K562 (cell line): ENCODE data around the gene KAZN.

ENCODE experiments used
- BHLHE40 ChIP-seq: IDR thresholded peaks from 2 replicates; pipeline ENCODE4 v1.6.1; 2011; ENCODE audit warnings: low read length, improper control_type of control experiment
- C11orf30 ChIP-seq: fragments of 450-650 bp; IDR thresholded peaks from 2 replicates; pipeline ENCODE4 v1.6.1; 2016; ENCODE audit warnings: low read depth, mild to moderate bottlenecking
- CBX2 ChIP-seq: fragments of 200-600 bp; sonication (generic); IDR thresholded peaks from one replicate; pipeline ENCODE4 v1.6.1; 2012; ENCODE audit warnings: mild to moderate bottlenecking, low read length, inconsistent platforms; ENCODE audit not compliant: insufficient read depth, poor library complexity, severe bottlenecking
- CREM ChIP-seq: IDR thresholded peaks from 2 replicates; pipeline ENCODE4 v1.6.1; 2014; ENCODE audit warnings: antibody characterized with exemption, low read depth
- CTCF ChIP-seq, 3 experiments: IDR thresholded peaks in 2 of 3; conservative IDR thresholded peaks in 1 of 3; 2 replicates each; pipeline ENCODE4 v1.5.1; 2011 to 2012; ENCODE audit warnings: low read length in 3 of 3, mild to moderate bottlenecking in 3 of 3, control low read depth in 2 of 3, improper control_type of control experiment in 1 of 3, inconsistent platforms in 1 of 3, low read depth in 1 of 3, mixed read lengths in 1 of 3, moderate library complexity in 1 of 3; ENCODE audit not compliant: insufficient read depth in 2 of 3
- EZH2 ChIP-seq: IDR thresholded peaks from 2 replicates; pipeline ENCODE4 v1.6.1; 2012; ENCODE audit warnings: low read depth, mild to moderate bottlenecking, inconsistent platforms, low read length, borderline replicate concordance
- FOXK2 ChIP-seq, 2 experiments: fragments of 450-650 bp; IDR thresholded peaks in 1 of 2; conservative IDR thresholded peaks in 1 of 2; 2 replicates each; pipeline ENCODE4 v1.6.1; 2016; ENCODE audit warnings: low read depth in 2 of 2, mild to moderate bottlenecking in 1 of 2
- FOXM1 ChIP-seq, 2 experiments: fragments of 450-650 bp in 1 of 2; sonication (generic) in 1 of 2; formaldehyde crosslinking in 1 of 2; IDR thresholded peaks; 2 replicates each; pipeline versions ENCODE4 v1.6.1 to v1.9.0; 2017 to 2022; ENCODE audit warnings: low read depth in 2 of 2, mild to moderate bottlenecking in 2 of 2, missing genetic modification reagents in 1 of 2, moderate library complexity in 1 of 2
- FOXO4 ChIP-seq: fragments of 450-650 bp; formaldehyde crosslinking; IDR thresholded peaks from 2 replicates; pipeline ENCODE4 v1.4.0; 2020; ENCODE audit warnings: mild to moderate bottlenecking, moderate library complexity
- MAZ ChIP-seq, 2 experiments: fragments of 450-650 bp in 1 of 2; sonication (generic) in 1 of 2; formaldehyde crosslinking; IDR thresholded peaks in 1 of 2; conservative IDR thresholded peaks in 1 of 2; 2 replicates each; pipeline versions ENCODE4 v1.4.0 to v1.5.0; 2020; ENCODE audit warnings: mild to moderate bottlenecking in 1 of 2, missing genetic modification reagents in 1 of 2
- U2AF1 ChIP-seq: fragments of 200-400 bp; formaldehyde crosslinking; optimal IDR thresholded peaks from 2 replicates; pipeline ENCODE3; 2017; ENCODE audit warnings: mild to moderate bottlenecking, low read depth, low read length, moderate library complexity
- YY1 ChIP-seq, 3 experiments: IDR thresholded peaks; 2 replicates each; pipeline ENCODE4 v1.6.1; 2011; ENCODE audit warnings: low read length in 2 of 3, mild to moderate bottlenecking in 2 of 3, moderate library complexity in 2 of 3, borderline replicate concordance in 1 of 3, control low read depth in 1 of 3, low read depth in 1 of 3; ENCODE audit not compliant: insufficient read depth in 3 of 3, insufficient replicate concordance in 2 of 3, control insufficient read depth in 1 of 3, insufficient read length in 1 of 3; ENCODE audit errors: extremely low read depth in 1 of 3
- ZBTB49 ChIP-seq: sonication (generic); formaldehyde crosslinking; IDR thresholded peaks from 2 replicates; pipeline ENCODE4 v1.8.0; 2022; ENCODE audit warnings: missing genetic modification reagents, mild to moderate bottlenecking, borderline replicate concordance
- TF ChIP-seq, protein P1 (sequence below), 3 experiments: fragments of 200-800 bp in 1 of 3; fragments of 250-450 bp in 1 of 3; fragments of 450-650 bp in 1 of 3; sonication (Bioruptor Pico) in 1 of 3; sonication (Bioruptor generic) in 1 of 3; formaldehyde crosslinking in 1 of 3; IDR thresholded peaks; 2 replicates each; pipeline versions ENCODE4 v1.6.1 to v1.8.0; 2016 to 2022; ENCODE audit warnings: mild to moderate bottlenecking in 2 of 3, missing genetic modification characterization in 2 of 3, missing compliant biosample characterization in 1 of 3, moderate library complexity in 1 of 3

GRCh38 chr1:14642712-14643111, 44.2 kb downstream of the KAZN start:
- TF ChIP-seq U2AF1 (no peak), C11orf30 (no peak), YY1 (IDR thresholded peaks at IDR 0.05; ENCODE audit: borderline replicate concordance in 1 of 3, control insufficient read depth in 1 of 3, extremely low read depth in 1 of 3, insufficient read depth in 3 of 3, insufficient read length in 1 of 3, insufficient replicate concordance in 2 of 3, low read depth in 1 of 3, low read length in 2 of 3) (no peak), MAZ (CRISPR knock-in tag; conservative IDR thresholded peaks at IDR 0.05 in 1 of 2, IDR thresholded peaks at IDR 0.05 in 1 of 2) (no peak), CBX2 (no peak), EZH2 (no peak), FOXK2 (conservative IDR thresholded peaks at IDR 0.05 in 1 of 2, IDR thresholded peaks at IDR 0.05 in 1 of 2; ENCODE audit: low read depth in 2 of 2) (no peak), BHLHE40 (no peak), CTCF (IDR thresholded peaks at IDR 0.05 in 2 of 3, conservative IDR thresholded peaks at IDR 0.05 in 1 of 3; ENCODE audit: insufficient read depth in 2 of 3, low read depth in 1 of 3, low read length in 3 of 3) (no peak), ZBTB49 (CRISPR knock-in tag) (no peak), FOXO4 (CRISPR knock-in tag) (no peak), CREM (no peak), FOXM1 (IDR thresholded peaks at IDR 0.05; ENCODE audit: low read depth) (no peak), FOXM1 (CRISPR knock-in tag; IDR thresholded peaks at IDR 0.05; ENCODE audit: low read depth) (no peak)
- TF ChIP-seq, protein P1, sequence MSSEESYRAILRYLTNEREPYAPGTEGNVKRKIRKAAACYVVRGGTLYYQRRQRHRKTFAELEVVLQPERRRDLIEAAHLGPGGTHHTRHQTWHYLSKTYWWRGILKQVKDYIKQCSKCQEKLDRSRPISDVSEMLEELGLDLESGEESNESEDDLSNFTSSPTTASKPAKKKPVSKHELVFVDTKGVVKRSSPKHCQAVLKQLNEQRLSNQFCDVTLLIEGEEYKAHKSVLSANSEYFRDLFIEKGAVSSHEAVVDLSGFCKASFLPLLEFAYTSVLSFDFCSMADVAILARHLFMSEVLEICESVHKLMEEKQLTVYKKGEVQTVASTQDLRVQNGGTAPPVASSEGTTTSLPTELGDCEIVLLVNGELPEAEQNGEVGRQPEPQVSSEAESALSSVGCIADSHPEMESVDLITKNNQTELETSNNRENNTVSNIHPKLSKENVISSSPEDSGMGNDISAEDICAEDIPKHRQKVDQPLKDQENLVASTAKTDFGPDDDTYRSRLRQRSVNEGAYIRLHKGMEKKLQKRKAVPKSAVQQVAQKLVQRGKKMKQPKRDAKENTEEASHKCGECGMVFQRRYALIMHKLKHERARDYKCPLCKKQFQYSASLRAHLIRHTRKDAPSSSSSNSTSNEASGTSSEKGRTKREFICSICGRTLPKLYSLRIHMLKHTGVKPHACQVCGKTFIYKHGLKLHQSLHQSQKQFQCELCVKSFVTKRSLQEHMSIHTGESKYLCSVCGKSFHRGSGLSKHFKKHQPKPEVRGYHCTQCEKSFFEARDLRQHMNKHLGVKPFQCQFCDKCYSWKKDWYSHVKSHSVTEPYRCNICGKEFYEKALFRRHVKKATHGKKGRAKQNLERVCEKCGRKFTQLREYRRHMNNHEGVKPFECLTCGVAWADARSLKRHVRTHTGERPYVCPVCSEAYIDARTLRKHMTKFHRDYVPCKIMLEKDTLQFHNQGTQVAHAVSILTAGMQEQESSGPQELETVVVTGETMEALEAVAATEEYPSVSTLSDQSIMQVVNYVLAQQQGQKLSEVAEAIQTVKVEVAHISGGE (CRISPR knock-in tag; IDR thresholded peaks at IDR 0.05) = no peak
